Right lobe of liver (tissue), 6 donors: ENCODE data around the gene CDK14. TPM values are rescaled to one million over a fixed set of nuclear protein-coding genes. Genes with fewer than 3 reads are reported as not detected.

ENCODE experiments used
- ATAC-seq, 4 donors: fragments of 200-7000 bp; cut with Tn5 transposase; one replicate each; pipeline ENCODE4 v1.9.1; 2020; ENCODE audit warnings: mild to moderate bottlenecking in 4 of 4, moderate library complexity in 4 of 4
- DNase-seq, 3 donors: peaks; one replicate each; pipeline ENCODE4 v3.0.0-alpha.2; 2020
- H3K27ac ChIP-seq, 3 donors: fragments of 200-600 bp; one replicate each; pipeline ENCODE4 v1.8.0; 2022
- H3K27me3 ChIP-seq, 2 donors: fragments of 200-600 bp; one replicate each; pipeline ENCODE4 v1.8.0; 2022
- H3K36me3 ChIP-seq, 4 donors: fragments of 200-600 bp; sonication (generic) in 1 of 4; one replicate each; pipeline versions ENCODE4 v1.5.1 to v1.8.0; 2017 to 2022; ENCODE audit warnings: control low read depth in 1 of 4
- H3K4me1 ChIP-seq, 4 donors: fragments of 200-600 bp; sonication (generic) in 1 of 4; one replicate each; pipeline versions ENCODE4 v1.5.1 to v1.8.0; 2017 to 2022; ENCODE audit warnings: control low read depth in 1 of 4
- H3K4me3 ChIP-seq, 3 donors: fragments of 200-600 bp; one replicate each; pipeline ENCODE4 v1.8.0; 2022
- H3K9me3 ChIP-seq, 4 donors: fragments of 200-600 bp; sonication (generic) in 1 of 4; one replicate each; pipeline versions ENCODE4 v1.5.1 to v1.8.0; 2017 to 2022; ENCODE audit warnings: control low read depth in 1 of 4
- POLR2A ChIP-seq: fragments of 450-650 bp; IDR thresholded peaks from one replicate; pipeline ENCODE4 v1.6.1; 2017; ENCODE audit warnings: antibody characterized with exemption, mild to moderate bottlenecking
- WGBS: methylation state at CpG from one replicate; pipeline ENCODE4 v1.1.6; 2018; ENCODE audit warnings: low coverage, low lambda C conversion rate; ENCODE audit not compliant: insufficient coverage; ENCODE audit errors: missing lambda C conversion rate; 5-methylcytosine and 5-hydroxymethylcytosine counted together
- intact Hi-C, 2 donors: fragments of 100-400 bp; cut with DNase I; formaldehyde crosslinking; loops; one replicate each; pipeline versions ENCODE4 v1.11.2 to v1.14.1; 2022
- total RNA-seq, 6 experiments: library from RNA; depleted of rRNA in 2 of 6; stranded (reverse); fragments of >200 nt in 2 of 6; fragmentation: NEBNext Ultra II Directional in 3 of 6; extraction: Animal tissue kit (Norgen Biotek cat#: 25700) in 3 of 6; gene quantifications; one replicate each; pipeline versions ENCODE4 v1.1.0 to v1.2.4, GENCODE V29; 2016 to 2023
- TF ChIP-seq, protein P1 (sequence below), 4 donors: fragments of 200-600 bp in 3 of 4; fragments of 450-650 bp in 1 of 4; IDR thresholded peaks; one replicate each; pipeline versions ENCODE4 v1.5.1 to v1.8.0; 2016 to 2022; ENCODE audit warnings: antibody characterized with exemption in 4 of 4, mild to moderate bottlenecking in 2 of 4
- donor health status: DM: no; HTN: yes; CAD: no.
- donor health status: DM: no; HTN: no; CAD: no.
- donor health status: DM: no; HTN: no; CAD: no.
- donor health status: DM: no; HTN: yes; CAD: no.
- donor health status: DM: no; HTN: yes; CAD: no.

Gene CDK14
- total RNA-seq, 6 experiments from 2014 or later, result 12.6 to 28.7 (median 17.9) TPM

DNA sequence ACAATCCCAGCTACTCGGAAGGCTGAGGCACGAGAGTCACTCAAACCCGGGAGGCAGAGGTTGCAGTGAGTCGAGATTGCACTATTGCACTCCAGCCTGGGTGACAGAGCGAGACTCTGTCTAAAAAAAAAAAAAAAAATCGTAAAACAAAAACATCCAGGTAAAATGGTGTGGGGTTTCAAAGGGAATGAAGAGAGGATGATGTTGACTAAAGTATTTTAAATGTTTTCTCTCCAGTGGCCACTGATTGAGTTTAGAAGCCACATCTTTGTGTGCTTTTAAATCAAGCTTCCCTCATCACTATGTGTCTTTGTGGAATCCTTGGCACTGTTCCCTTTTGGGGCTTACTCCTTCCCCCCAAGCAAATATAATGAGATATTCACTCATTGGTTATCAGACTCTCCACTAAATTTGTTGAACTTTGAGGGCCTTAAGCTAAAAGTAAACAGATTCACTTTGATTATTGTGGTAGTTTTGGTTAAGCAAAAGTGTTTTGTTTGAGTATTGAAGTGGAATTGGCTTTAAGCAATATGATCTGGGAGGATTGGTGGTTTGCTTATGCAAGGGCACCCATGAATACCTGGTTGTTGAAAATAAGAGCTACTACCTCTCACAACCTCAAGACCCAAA lies 162.9 kb downstream of the CDK14 start:
- WGBS, result 76% methylated on average over 6 of the region's 6 CpGs
- ATAC-seq, result peak; percentile 11 to 59 (median 36)
- Histone ChIP-seq H3K4me1 (peaks cover 0 to 30% (median 10%) of the 10 kb centered on the region in 4 donors), H3K27ac (peak overlapping the region in 1 of 3 donors; percentile 26), H3K27me3 (no peaks in the 10 kb centered on the region), H3K9me3 (no peaks in the 10 kb centered on the region), H3K36me3 (no peaks in the 10 kb centered on the region), H3K4me3 (no peak overlapping the region)
- DNase-seq, result no peak
- no peak for TF ChIP-seq POLR2A
- TF ChIP-seq, protein P1, sequence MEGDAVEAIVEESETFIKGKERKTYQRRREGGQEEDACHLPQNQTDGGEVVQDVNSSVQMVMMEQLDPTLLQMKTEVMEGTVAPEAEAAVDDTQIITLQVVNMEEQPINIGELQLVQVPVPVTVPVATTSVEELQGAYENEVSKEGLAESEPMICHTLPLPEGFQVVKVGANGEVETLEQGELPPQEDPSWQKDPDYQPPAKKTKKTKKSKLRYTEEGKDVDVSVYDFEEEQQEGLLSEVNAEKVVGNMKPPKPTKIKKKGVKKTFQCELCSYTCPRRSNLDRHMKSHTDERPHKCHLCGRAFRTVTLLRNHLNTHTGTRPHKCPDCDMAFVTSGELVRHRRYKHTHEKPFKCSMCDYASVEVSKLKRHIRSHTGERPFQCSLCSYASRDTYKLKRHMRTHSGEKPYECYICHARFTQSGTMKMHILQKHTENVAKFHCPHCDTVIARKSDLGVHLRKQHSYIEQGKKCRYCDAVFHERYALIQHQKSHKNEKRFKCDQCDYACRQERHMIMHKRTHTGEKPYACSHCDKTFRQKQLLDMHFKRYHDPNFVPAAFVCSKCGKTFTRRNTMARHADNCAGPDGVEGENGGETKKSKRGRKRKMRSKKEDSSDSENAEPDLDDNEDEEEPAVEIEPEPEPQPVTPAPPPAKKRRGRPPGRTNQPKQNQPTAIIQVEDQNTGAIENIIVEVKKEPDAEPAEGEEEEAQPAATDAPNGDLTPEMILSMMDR (IDR thresholded peaks at IDR 0.05), result no peak
- intact Hi-C loops, result no loop called here

- H3K4me1 ChIP-seq, result peaks cover 0 to 37% (median 13%) of the 10 kb centered on the region in 4 donors
- no peak overlapping the region for H3K4me3 ChIP-seq
- intact Hi-C loops, result no loop called here
- no peaks in the 10 kb centered on the region for H3K27me3 ChIP-seq
- H3K9me3 ChIP-seq, result no peaks in the 10 kb centered on the region
- peak overlapping the region in 1 of 3 donors; percentile 26 for H3K27ac ChIP-seq
- H3K36me3 ChIP-seq, result no peaks in the 10 kb centered on the region
- TF ChIP-seq, protein P1 (IDR thresholded peaks at IDR 0.05), result no peak
- no peak for TF ChIP-seq POLR2A
- ATAC-seq (peak in 1 of 4 donors; percentile 18), DNase-seq (no peak)
Observed at GRCh38 chr7:90759710-90760109, 163.6 kb downstream of the CDK14 start.

DNA sequence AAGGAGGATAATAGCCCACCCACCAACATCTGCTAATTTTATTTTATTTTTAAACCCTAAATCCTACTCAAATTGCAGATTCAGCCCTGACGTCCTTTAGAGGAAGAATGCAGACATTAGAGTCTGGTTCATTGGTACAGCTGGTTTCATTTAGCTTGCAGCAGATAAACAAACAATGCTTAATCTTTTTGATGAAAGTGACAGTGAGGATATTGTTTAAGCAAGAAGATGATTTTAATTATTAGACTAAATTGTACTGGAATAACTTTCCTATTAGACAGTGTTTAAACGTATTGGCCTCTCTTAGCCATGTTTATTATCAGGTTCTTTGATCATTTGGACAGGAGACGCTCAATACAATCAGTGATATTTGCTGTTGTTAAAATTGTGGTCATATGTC lies 164.8 kb downstream of the CDK14 start:
- intact Hi-C loops, result no loop called here
- Histone ChIP-seq H3K27me3 (no peaks in the 10 kb centered on the region), H3K4me3 (no peak overlapping the region), H3K36me3 (no peaks in the 10 kb centered on the region), H3K4me1 (peaks cover 0 to 49% (median 17%) of the 10 kb centered on the region in 4 donors), H3K27ac (no peak overlapping the region), H3K9me3 (no peaks in the 10 kb centered on the region)
- 66% methylated on average over 3 of the region's 3 CpGs for WGBS
- ATAC-seq (no peak), DNase-seq (no peak)
- TF ChIP-seq, protein P1 (IDR thresholded peaks at IDR 0.05), result no peak
- no peak for TF ChIP-seq POLR2A

DNA sequence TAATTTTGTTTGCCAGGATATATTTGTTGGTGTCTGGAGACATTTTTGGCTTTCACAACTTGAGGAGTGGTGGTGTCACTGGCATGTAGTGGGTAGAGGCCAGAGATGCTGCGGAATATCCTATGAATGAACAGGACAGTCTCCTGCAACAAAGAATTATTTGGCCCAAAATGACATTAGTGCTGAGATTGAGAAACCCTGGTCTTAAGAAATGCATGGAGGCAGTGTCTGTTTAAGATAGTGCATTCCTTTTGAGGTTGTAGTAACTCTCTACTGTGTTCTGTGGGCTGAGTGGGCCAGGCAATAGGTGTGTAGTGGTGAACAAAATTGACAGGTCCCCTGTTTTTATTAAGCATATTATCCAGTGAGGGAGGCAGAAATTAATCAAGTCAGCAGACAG lies 165.5 kb downstream of the CDK14 start:
- no peak for TF ChIP-seq POLR2A
- TF ChIP-seq, protein P1 (IDR thresholded peaks at IDR 0.05), result no peak
- H3K27ac ChIP-seq, result no peak overlapping the region
- no peak for DNase-seq
- no peak overlapping the region for H3K4me3 ChIP-seq
- H3K36me3 ChIP-seq, result no peaks in the 10 kb centered on the region
- ATAC-seq, result no peak
- intact Hi-C loops, result no loop called here
- peaks cover 0 to 56% (median 19%) of the 10 kb centered on the region in 4 donors for H3K4me1 ChIP-seq
- WGBS, result 100% methylated on average over 1 of the region's 1 CpG
- H3K27me3 ChIP-seq, result no peaks in the 10 kb centered on the region
- H3K9me3 ChIP-seq, result no peaks in the 10 kb centered on the region
